Heart left ventricle (tissue), 16 donors: ENCODE results near the gene OR2T27. TPM values are rescaled to one million over a fixed set of nuclear protein-coding genes. Genes with fewer than 3 reads are reported as not detected.

Experiments used
- ATAC-seq, 4 donors: fragments of 200-7000 bp; cut with Tn5 transposase; one replicate each; pipeline ENCODE4 v1.9.1; 2020 to 2022; ENCODE audit warnings: moderate library complexity in 4 of 4, mild to moderate bottlenecking in 3 of 4, moderate number of reproducible peaks in 1 of 4
- DNase-seq, 5 donors: peaks; one replicate each; pipeline ENCODE4 v3.0.0-alpha.2; 2020
- H3K27ac ChIP-seq, 12 donors: fragments of 200-600 bp; sonication (generic) in 4 of 12; one replicate each; pipeline versions ENCODE4 v1.5.0 to v1.8.0; 2016 to 2022; ENCODE audit warnings: mild to moderate bottlenecking in 2 of 12
- H3K27me3 ChIP-seq, 9 donors: fragments of 200-600 bp; sonication (generic) in 2 of 9; one replicate each; pipeline versions ENCODE4 v1.5.1 to v1.8.0; 2016 to 2022; ENCODE audit warnings: mild to moderate bottlenecking in 3 of 9
- H3K36me3 ChIP-seq, 9 donors: fragments of 200-600 bp; sonication (generic) in 2 of 9; one replicate each; pipeline versions ENCODE4 v1.5.0 to v1.8.0; 2018 to 2022; ENCODE audit warnings: mild to moderate bottlenecking in 2 of 9
- H3K4me1 ChIP-seq, 12 donors: fragments of 200-600 bp; sonication (generic) in 4 of 12; one replicate each; pipeline versions ENCODE4 v1.5.0 to v1.8.0; 2016 to 2022; ENCODE audit warnings: mild to moderate bottlenecking in 3 of 12
- H3K4me3 ChIP-seq, 12 donors: fragments of 200-600 bp; sonication (generic) in 4 of 12; one replicate each; pipeline versions ENCODE4 v1.5.0 to v1.8.0; 2017 to 2022; ENCODE audit warnings: mild to moderate bottlenecking in 9 of 12, moderate library complexity in 4 of 12
- H3K9me3 ChIP-seq, 12 donors: fragments of 200-600 bp; sonication (generic) in 4 of 12; one replicate each; pipeline versions ENCODE4 v1.5.0 to v1.8.0; 2016 to 2022; ENCODE audit warnings: mild to moderate bottlenecking in 1 of 12
- CTCF ChIP-seq, 12 donors: fragments of 200-600 bp; sonication (generic) in 4 of 12; IDR thresholded peaks; one replicate each; pipeline versions ENCODE4 v1.5.0 to v1.8.0; 2018 to 2022; ENCODE audit warnings: antibody characterized with exemption in 12 of 12, mild to moderate bottlenecking in 5 of 12
- POLR2A ChIP-seq, 2 donors: fragments of 450-650 bp; IDR thresholded peaks; one replicate each; pipeline ENCODE4 v1.6.1; 2017; ENCODE audit warnings: antibody characterized with exemption in 2 of 2, mild to moderate bottlenecking in 2 of 2, moderate library complexity in 2 of 2
- WGBS, 4 donors: extraction: QIAGEN DNeasy Blood & Tissue Kit in 2 of 4; methylation state at CpG; one replicate each; pipeline versions ENCODE4 v1.1.5 to v1.1.7; 2013 to 2018; 5-methylcytosine and 5-hydroxymethylcytosine counted together
- intact Hi-C, 10 donors: fragments of 100-400 bp; cut with DNase I; formaldehyde crosslinking; loops; one replicate each; pipeline versions ENCODE4 v1.11.1 to v1.14.2; 2022
- polyA plus RNA-seq, 2 donors: library from polyadenylated mRNA; stranded (reverse); fragments of 200-250 nt; gene quantifications; one replicate each; pipeline ENCODE4 v1.2.3, GENCODE V29; 2013
- total RNA-seq, 9 donors: library from RNA; depleted of rRNA in 2 of 9; stranded (reverse); fragments of >200 nt in 2 of 9; fragmentation: NEBNext Ultra II Directional in 3 of 9; extraction: Animal tissue kit (Norgen Biotek cat#: 25700) in 3 of 9; gene quantifications; one replicate each; pipeline versions ENCODE4 v1.1.0 to v1.2.4, GENCODE V29; 2016 to 2023
- donor health status: ischemic (EF 13 %, LVEDD 7.1; RV severe dilation, severe dysfunction).
- donor health status: healthy with polysubstance abuse.
- donor health status: DM: no; HTN: yes; CAD: no.
- donor health status: DM: no; HTN: no; CAD: no.
- donor health status: ischemic (EF 25% LVEDD 6.9; RV normal size, moderate dysfunction).
- donor health status: ischemic (EF 25% LVEDD 5.7; RV mildly dilated, moderate dysfunction).
- donor health status: healthy.
- donor health status: DM: yes; HTN: yes; CAD: no.
- donor health status: ischemic (EF 35%, LVEDD 5.7; RV mildly dilated, moderate dysfunction).
- donor health status: nonischemic (EF 11% LVEDD 7.7; RV severe dilation, severe dysfunction).
- donor health status: DM: yes; HTN: yes; CAD: no.
- donor health status: PGD.
- donor health status: ischemic (EF 29% LVEDD 5.4; RV normal size, mild dysfunction).
- donor health status: nonischemic (EF 23%, LVEDD 6.1; RV moderate dilation, normal function).

The OR2T27 gene
- total and polyA plus RNA-seq, 11 donors, result not detected

GRCh38 chr1:248621770-248622169 is 33.6 kb downstream of the OR2T27 start:
- no peak for ATAC-seq
- no peak overlapping the region for H3K27ac ChIP-seq
- H3K9me3 ChIP-seq, result no peaks in the 10 kb centered on the region
- intact Hi-C loops, result loop anchor here in 4 of 10 donors (2.0 to 5.0 kb wide), 2 partner anchors 185 to 186 kb away; no protein-coding TSS in a partner anchor
- TF ChIP-seq CTCF (IDR thresholded peaks at IDR 0.05) (no peak), POLR2A (IDR thresholded peaks at IDR 0.05) (no peak)
- 68 to 73% (median 70%) methylated on average over 7 of the region's 7 CpGs for WGBS, 4 donors
- H3K27me3 ChIP-seq, result peaks cover 0 to 6% (median 0%) of the 10 kb centered on the region in 9 donors
- H3K36me3 ChIP-seq, result no peaks in the 10 kb centered on the region
- no peaks in the 10 kb centered on the region for H3K4me1 ChIP-seq
- no peak overlapping the region for H3K4me3 ChIP-seq
- DNase-seq, result no peak

- ATAC-seq, result no peak
- WGBS, 4 donors, result 1 to 9% (median 3%) methylated on average over 3 of the region's 3 CpGs
Observed at GRCh38 chr1:248618878-248619277, 36.5 kb downstream of the OR2T27 start.

GRCh38 chr1:248618119-248618518 is 37.2 kb downstream of the OR2T27 start:
- ATAC-seq (no peak), DNase-seq (no peak)
- peaks cover 0 to 4% (median 0%) of the 10 kb centered on the region in 9 donors for H3K27me3 ChIP-seq
- no peak overlapping the region for H3K27ac ChIP-seq
- TF ChIP-seq CTCF (IDR thresholded peaks at IDR 0.05) (no peak), POLR2A (IDR thresholded peaks at IDR 0.05) (no peak)
- intact Hi-C loops, result no loop called here
- H3K9me3 ChIP-seq, result no peaks in the 10 kb centered on the region
- WGBS, 4 donors, result 64 to 76% (median 70%) methylated on average over 7 of the region's 7 CpGs
- H3K4me1 ChIP-seq, result no peaks in the 10 kb centered on the region
- no peaks in the 10 kb centered on the region for H3K36me3 ChIP-seq
- H3K4me3 ChIP-seq, result no peak overlapping the region

More at GRCh38 chr1:248618878-248619277, 36.5 kb downstream of the OR2T27 start:
- H3K4me1 ChIP-seq, result no peaks in the 10 kb centered on the region
- H3K9me3 ChIP-seq, result no peaks in the 10 kb centered on the region
- H3K36me3 ChIP-seq, result no peaks in the 10 kb centered on the region
- TF ChIP-seq POLR2A (IDR thresholded peaks at IDR 0.05), result no peak
- TF ChIP-seq CTCF (IDR thresholded peaks at IDR 0.05), result peak in 10 of 12 donors; percentile 15 to 60 (median 42)
- peak in 4 of 5 donors; percentile 27 to 66 (median 38) for DNase-seq
- no peak overlapping the region for H3K4me3 ChIP-seq
- H3K27me3 ChIP-seq, result peaks cover 0 to 6% (median 0%) of the 10 kb centered on the region in 9 donors
- no peak overlapping the region for H3K27ac ChIP-seq
- intact Hi-C loops, result no loop called here

GRCh38 chr1:248613742-248614141 is 41.6 kb downstream of the OR2T27 start:
- H3K9me3 ChIP-seq, result no peaks in the 10 kb centered on the region
- peaks cover 0 to 6% (median 0%) of the 10 kb centered on the region in 9 donors for H3K27me3 ChIP-seq
- H3K27ac ChIP-seq, result no peak overlapping the region
- H3K4me1 ChIP-seq, result no peaks in the 10 kb centered on the region
- WGBS, 4 donors, result 51 to 74% (median 60%) methylated on average over 1 of the region's 1 CpG
- no peak overlapping the region for H3K4me3 ChIP-seq
- TF ChIP-seq CTCF (IDR thresholded peaks at IDR 0.05) (no peak), POLR2A (IDR thresholded peaks at IDR 0.05) (no peak)
- no peaks in the 10 kb centered on the region for H3K36me3 ChIP-seq
- DNase-seq, result no peak
- intact Hi-C loops, result no loop called here
- ATAC-seq, result no peak
